CD4-positive, alpha-beta T cell treated with Interleukin-17A for 1 hour (primary cell): Measurements from ENCODE around the gene AKR1E2.

Source experiments
- DNase-seq: peaks from one replicate; pipeline ENCODE4 v3.0.0-alpha.2; 2020

AKR1E2 gene

GRCh38 chr10:4825868-4826791 lies at the start of gene AKR1E2:
Gene AKR1E2 (plus strand): TSS chr10:4826207. CDS start chr10:4826325, 118 bp downstream.
- DNase-seq, result peak; percentile 91

- no peak for DNase-seq
Measured at GRCh38 chr10:4776234-4776638, 49.8 kb upstream of the AKR1E2 start.

- DNase-seq, result no peak
Measured at GRCh38 chr10:4778761-4779160, 47.2 kb upstream of the AKR1E2 start.

GRCh38 chr10:4780091-4780490 lies 45.9 kb upstream of the AKR1E2 start:
- no peak for DNase-seq

- no peak for DNase-seq
Measured at GRCh38 chr10:4780782-4781181, 45.2 kb upstream of the AKR1E2 start.

- DNase-seq, result no peak
Measured at GRCh38 chr10:4781955-4782354, 44.1 kb upstream of the AKR1E2 start.

- no peak for DNase-seq
Measured at GRCh38 chr10:4784667-4785333, 41.2 kb upstream of the AKR1E2 start.

GRCh38 chr10:4786043-4786839 lies 39.8 kb upstream of the AKR1E2 start:
- DNase-seq, result no peak

- DNase-seq, result no peak
Measured at GRCh38 chr10:4790045-4790444, 36.0 kb upstream of the AKR1E2 start.

GRCh38 chr10:4790922-4791321 lies 35.1 kb upstream of the AKR1E2 start:
- no peak for DNase-seq

GRCh38 chr10:4792381-4792780 lies 33.6 kb upstream of the AKR1E2 start:
- DNase-seq, result no peak

- DNase-seq, result no peak
Measured at GRCh38 chr10:4801405-4801804, 24.6 kb upstream of the AKR1E2 start.

- no peak for DNase-seq
Measured at GRCh38 chr10:4802711-4803487, 23.1 kb upstream of the AKR1E2 start.

- DNase-seq, result no peak
Measured at GRCh38 chr10:4803822-4804221, 22.2 kb upstream of the AKR1E2 start.

GRCh38 chr10:4804465-4804864 lies 21.5 kb upstream of the AKR1E2 start:
- no peak for DNase-seq

GRCh38 chr10:4806534-4806933 lies 19.5 kb upstream of the AKR1E2 start:
- DNase-seq, result no peak

- no peak for DNase-seq
Measured at GRCh38 chr10:4807761-4808507, 18.1 kb upstream of the AKR1E2 start.

- no peak for DNase-seq
Measured at GRCh38 chr10:4809156-4809555, 16.9 kb upstream of the AKR1E2 start.

GRCh38 chr10:4810092-4810491 lies 15.9 kb upstream of the AKR1E2 start:
- no peak for DNase-seq

GRCh38 chr10:4812046-4812445 lies 14.0 kb upstream of the AKR1E2 start:
- no peak for DNase-seq

GRCh38 chr10:4813023-4813422 lies 13.0 kb upstream of the AKR1E2 start:
- no peak for DNase-seq

- no peak for DNase-seq
Measured at GRCh38 chr10:4813496-4813895, 12.5 kb upstream of the AKR1E2 start.
